Thoracic aorta (tissue), 2 donors: ENCODE results near the gene ATP1B1. TPM values are rescaled to one million over a fixed set of nuclear protein-coding genes. Genes with fewer than 3 reads are reported as not detected.

Source experiments
- ATAC-seq: fragments of 150-250 bp; one replicate; pipeline ENCODE4 v1.8.0; 2017; ENCODE audit warnings: low read depth; ENCODE audit not compliant: insufficient number of reproducible peaks, low FRiP score
- DNase-seq: peaks from one replicate; pipeline ENCODE4 v3.0.0-alpha.2; 2020; ENCODE audit warnings: low spot score
- H3K27ac ChIP-seq, 2 donors: fragments of 200-600 bp; sonication (generic); 1 replicate in 1 of 2; 2 replicates in 1 of 2; pipeline ENCODE4 v1.5.1; 2016; ENCODE audit warnings: mild to moderate bottlenecking in 2 of 2, moderate library complexity in 2 of 2
- H3K27me3 ChIP-seq: fragments of 200-600 bp; sonication (generic); replicated peaks from 2 replicates; pipeline ENCODE4 v1.6.0; 2016; ENCODE audit warnings: mild to moderate bottlenecking; ENCODE audit not compliant: insufficient read depth
- H3K36me3 ChIP-seq: fragments of 200-600 bp; sonication (generic); one replicate; pipeline ENCODE4 v1.5.1; 2016
- H3K4me1 ChIP-seq, 2 donors: fragments of 200-600 bp; sonication (generic); 1 replicate in 1 of 2; 2 replicates in 1 of 2; pipeline versions ENCODE4 v1.5.1 to v1.6.0; 2016; ENCODE audit warnings: low read depth in 2 of 2, mild to moderate bottlenecking in 1 of 2; ENCODE audit not compliant: control insufficient read depth in 1 of 2
- H3K4me3 ChIP-seq: fragments of 200-600 bp; sonication (generic); 2 replicates; pipeline ENCODE4 v1.5.1; 2016; ENCODE audit warnings: mild to moderate bottlenecking
- H3K9me3 ChIP-seq: fragments of 200-600 bp; sonication (generic); 2 replicates; pipeline ENCODE4 v1.5.1; 2016
- total RNA-seq, 2 donors: library from RNA; depleted of rRNA; stranded (reverse); fragments of >200 nt; gene quantifications; one replicate each; pipeline versions ENCODE4 v1.1.0 to v1.2.3, GENCODE V29; 2016
- TF ChIP-seq, protein P1 (sequence below): fragments of 200-600 bp; sonication (generic); IDR thresholded peaks from one replicate; pipeline ENCODE4 v1.5.1; 2019; ENCODE audit warnings: antibody characterized with exemption

ATP1B1 gene
- total RNA-seq, 2 donors from 2014 or later = 19.4 to 33.9 TPM

GRCh38 chr1:169180174-169180573 lies 73.7 kb downstream of the ATP1B1 start:
- Histone ChIP-seq H3K4me3 (no peak overlapping the region), H3K9me3 (no peaks in the 10 kb centered on the region), H3K27me3 (no peaks in the 10 kb centered on the region), H3K27ac (no peak overlapping the region), H3K36me3 (no peaks in the 10 kb centered on the region), H3K4me1 (no peaks in the 10 kb centered on the region)
- DNase-seq (no peak), ATAC-seq (no peak)
- TF ChIP-seq, protein P1, sequence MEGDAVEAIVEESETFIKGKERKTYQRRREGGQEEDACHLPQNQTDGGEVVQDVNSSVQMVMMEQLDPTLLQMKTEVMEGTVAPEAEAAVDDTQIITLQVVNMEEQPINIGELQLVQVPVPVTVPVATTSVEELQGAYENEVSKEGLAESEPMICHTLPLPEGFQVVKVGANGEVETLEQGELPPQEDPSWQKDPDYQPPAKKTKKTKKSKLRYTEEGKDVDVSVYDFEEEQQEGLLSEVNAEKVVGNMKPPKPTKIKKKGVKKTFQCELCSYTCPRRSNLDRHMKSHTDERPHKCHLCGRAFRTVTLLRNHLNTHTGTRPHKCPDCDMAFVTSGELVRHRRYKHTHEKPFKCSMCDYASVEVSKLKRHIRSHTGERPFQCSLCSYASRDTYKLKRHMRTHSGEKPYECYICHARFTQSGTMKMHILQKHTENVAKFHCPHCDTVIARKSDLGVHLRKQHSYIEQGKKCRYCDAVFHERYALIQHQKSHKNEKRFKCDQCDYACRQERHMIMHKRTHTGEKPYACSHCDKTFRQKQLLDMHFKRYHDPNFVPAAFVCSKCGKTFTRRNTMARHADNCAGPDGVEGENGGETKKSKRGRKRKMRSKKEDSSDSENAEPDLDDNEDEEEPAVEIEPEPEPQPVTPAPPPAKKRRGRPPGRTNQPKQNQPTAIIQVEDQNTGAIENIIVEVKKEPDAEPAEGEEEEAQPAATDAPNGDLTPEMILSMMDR = no peak
